ENCODE results near the gene RAD51B.

Gene RAD51B

GRCh38 chr14:68598621-68599447, 779.3 kb downstream of the RAD51B start:
- DNase-seq (ENCODE audit: low read depth) = peak; percentile 90

- DNase-seq (ENCODE audit: low read depth) = no peak
These were observed 780.5 kb downstream of the RAD51B start for GRCh38 chr14:68599896-68600610.

- DNase-seq (ENCODE audit: low read depth) = no peak
These were observed 782.9 kb downstream of the RAD51B start for GRCh38 chr14:68602507-68602906.

GRCh38 chr14:68603533-68604360, 784.2 kb downstream of the RAD51B start:
- DNase-seq (ENCODE audit: low read depth) = no peak

- DNase-seq (ENCODE audit: low read depth) = no peak
These were observed 784.8 kb downstream of the RAD51B start for GRCh38 chr14:68604361-68604730.

- DNase-seq (ENCODE audit: low read depth) = no peak
These were observed 785.2 kb downstream of the RAD51B start for GRCh38 chr14:68604822-68605221.

- DNase-seq (ENCODE audit: low read depth) = no peak
These were observed 786.6 kb downstream of the RAD51B start for GRCh38 chr14:68606176-68606575.

- DNase-seq (ENCODE audit: low read depth) = no peak
These were observed 787.1 kb downstream of the RAD51B start for GRCh38 chr14:68606644-68607043.

GRCh38 chr14:68607081-68607866, 787.7 kb downstream of the RAD51B start:
- no peak for DNase-seq (ENCODE audit: low read depth)

GRCh38 chr14:68607867-68608573, 788.4 kb downstream of the RAD51B start:
- DNase-seq (ENCODE audit: low read depth) = no peak

- DNase-seq (ENCODE audit: low read depth) = no peak
These were observed 789.0 kb downstream of the RAD51B start for GRCh38 chr14:68608574-68608962.

- no peak for DNase-seq (ENCODE audit: low read depth)
These were observed 789.4 kb downstream of the RAD51B start for GRCh38 chr14:68609012-68609411.

GRCh38 chr14:68610251-68610793, 790.7 kb downstream of the RAD51B start:
- no peak for DNase-seq (ENCODE audit: low read depth)

- DNase-seq (ENCODE audit: low read depth) = no peak
These were observed 792.0 kb downstream of the RAD51B start for GRCh38 chr14:68611599-68611998.

- no peak for DNase-seq (ENCODE audit: low read depth)
These were observed 792.5 kb downstream of the RAD51B start for GRCh38 chr14:68612049-68612448.

- DNase-seq (ENCODE audit: low read depth) = no peak
These were observed 796.8 kb downstream of the RAD51B start for GRCh38 chr14:68616221-68616902.

GRCh38 chr14:68619790-68620574, 800.4 kb downstream of the RAD51B start:
- DNase-seq (ENCODE audit: low read depth) = no peak

- peak; percentile 88 for DNase-seq (ENCODE audit: low read depth)
These were observed 802.1 kb downstream of the RAD51B start for GRCh38 chr14:68621400-68622365.

Measured in stromal cell of bone marrow (primary cell).